ENCODE data around the gene GNB1.

DNA sequence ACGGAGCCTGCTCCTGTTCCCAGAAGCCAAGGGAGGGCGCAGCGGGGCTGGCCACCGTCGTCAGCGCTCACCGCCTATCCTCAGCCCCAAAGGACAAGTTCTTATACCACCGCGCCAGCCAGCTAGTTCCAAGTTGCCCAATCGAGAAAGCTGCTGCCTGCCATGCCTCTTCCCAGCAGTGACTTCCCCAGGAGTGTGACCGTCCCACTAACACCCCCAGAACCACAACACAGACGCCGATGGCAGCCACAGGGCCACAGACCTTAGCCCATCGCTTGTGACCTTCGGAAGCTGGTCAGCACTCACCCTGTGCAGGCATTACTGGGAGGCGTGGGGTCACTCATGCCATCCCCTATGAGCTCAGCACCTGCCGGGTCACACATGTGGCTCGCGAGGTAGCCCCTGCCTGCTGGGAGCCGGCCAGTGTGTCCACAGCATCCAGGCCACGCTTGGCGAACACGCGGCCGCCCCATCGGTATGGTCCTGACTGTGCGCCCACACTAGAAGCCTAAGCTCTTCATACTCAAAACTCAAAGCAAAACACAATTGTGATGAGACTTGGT, 132.7 kb downstream of the GNB1 start:
- TF ChIP-seq, protein P1, sequence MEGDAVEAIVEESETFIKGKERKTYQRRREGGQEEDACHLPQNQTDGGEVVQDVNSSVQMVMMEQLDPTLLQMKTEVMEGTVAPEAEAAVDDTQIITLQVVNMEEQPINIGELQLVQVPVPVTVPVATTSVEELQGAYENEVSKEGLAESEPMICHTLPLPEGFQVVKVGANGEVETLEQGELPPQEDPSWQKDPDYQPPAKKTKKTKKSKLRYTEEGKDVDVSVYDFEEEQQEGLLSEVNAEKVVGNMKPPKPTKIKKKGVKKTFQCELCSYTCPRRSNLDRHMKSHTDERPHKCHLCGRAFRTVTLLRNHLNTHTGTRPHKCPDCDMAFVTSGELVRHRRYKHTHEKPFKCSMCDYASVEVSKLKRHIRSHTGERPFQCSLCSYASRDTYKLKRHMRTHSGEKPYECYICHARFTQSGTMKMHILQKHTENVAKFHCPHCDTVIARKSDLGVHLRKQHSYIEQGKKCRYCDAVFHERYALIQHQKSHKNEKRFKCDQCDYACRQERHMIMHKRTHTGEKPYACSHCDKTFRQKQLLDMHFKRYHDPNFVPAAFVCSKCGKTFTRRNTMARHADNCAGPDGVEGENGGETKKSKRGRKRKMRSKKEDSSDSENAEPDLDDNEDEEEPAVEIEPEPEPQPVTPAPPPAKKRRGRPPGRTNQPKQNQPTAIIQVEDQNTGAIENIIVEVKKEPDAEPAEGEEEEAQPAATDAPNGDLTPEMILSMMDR (IDR thresholded peaks at IDR 0.05) = no peak
- TF ChIP-seq RAD21 (IDR thresholded peaks at IDR 0.05; ENCODE audit: low read length) (no peak), TAF1 (IDR thresholded peaks at IDR 0.05; ENCODE audit: borderline replicate concordance, low read depth, low read length) (no peak), EZH2phosphoT487 (IDR thresholded peaks at IDR 0.05; ENCODE audit: borderline replicate concordance, low read depth) (no peak), CHD2 (IDR thresholded peaks at IDR 0.05; ENCODE audit: low read length, partially characterized antibody) (no peak), POLR2AphosphoS5 (IDR thresholded peaks at IDR 0.05; ENCODE audit: low read depth, low read length) (no peak), FOXM1 (IDR thresholded peaks at IDR 0.05; ENCODE audit: low read depth) (no peak)
- TF ChIP-seq, protein P2, sequence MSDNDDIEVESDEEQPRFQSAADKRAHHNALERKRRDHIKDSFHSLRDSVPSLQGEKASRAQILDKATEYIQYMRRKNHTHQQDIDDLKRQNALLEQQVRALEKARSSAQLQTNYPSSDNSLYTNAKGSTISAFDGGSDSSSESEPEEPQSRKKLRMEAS (IDR thresholded peaks at IDR 0.05; ENCODE audit: low read depth) = no peak
